DOHH2 (cell line): ENCODE data around the gene RAB10.

ENCODE experiments used
- H3F3A ChIP-seq: fragments of 200-600 bp; sonication (generic), shearing (Covaris generic); 2 replicates; pipeline ENCODE4 v1.6.0; 2016; ENCODE audit warnings: antibody characterized with exemption, mild to moderate bottlenecking; ENCODE audit not compliant: control insufficient read depth, insufficient read depth
- H3K27ac ChIP-seq: fragments of 200-600 bp; sonication (generic); 2 replicates; pipeline ENCODE4 v1.5.1; 2014; ENCODE audit warnings: low read depth, mild to moderate bottlenecking, low read length, moderate library complexity
- H3K27me3 ChIP-seq: fragments of 200-600 bp; sonication (generic); 2 replicates; pipeline ENCODE4 v1.6.1; 2014; ENCODE audit warnings: mild to moderate bottlenecking, low read length, mixed read lengths; ENCODE audit not compliant: control insufficient read depth
- H3K36me3 ChIP-seq: fragments of 200-600 bp; sonication (generic); 2 replicates; pipeline ENCODE4 v1.6.1; 2014; ENCODE audit warnings: mild to moderate bottlenecking, low read length, moderate library complexity, mixed read lengths; ENCODE audit not compliant: control insufficient read depth
- H3K4me1 ChIP-seq: fragments of 200-600 bp; sonication (generic); 2 replicates; pipeline ENCODE4 v1.6.1; 2014; ENCODE audit warnings: mild to moderate bottlenecking, low read length, mixed read lengths; ENCODE audit not compliant: control insufficient read depth
- H3K4me2 ChIP-seq: fragments of 200-600 bp; sonication (generic); 2 replicates; pipeline ENCODE4 v1.6.0; 2014; ENCODE audit warnings: mild to moderate bottlenecking, low read length, moderate library complexity
- H3K4me3 ChIP-seq: fragments of 200-600 bp; sonication (generic); 2 replicates; pipeline ENCODE4 v1.5.1; 2014; ENCODE audit warnings: mild to moderate bottlenecking, low read length, mixed read lengths
- H3K79me2 ChIP-seq: fragments of 200-600 bp; sonication (generic); 2 replicates; pipeline ENCODE4 v1.6.1; 2014; ENCODE audit warnings: mild to moderate bottlenecking, low read length, mixed read lengths; ENCODE audit not compliant: control insufficient read depth
- H3K9me2 ChIP-seq: fragments of 200-600 bp; sonication (generic); replicated peaks from 2 replicates; pipeline ENCODE4 v1.6.1; 2014; ENCODE audit warnings: mild to moderate bottlenecking, low read length, mixed read lengths; ENCODE audit not compliant: control insufficient read depth
- H3K9me3 ChIP-seq: fragments of 200-600 bp; sonication (generic); 2 replicates; pipeline ENCODE4 v1.6.1; 2014; ENCODE audit warnings: antibody characterized with exemption, low read length, mixed read lengths; ENCODE audit not compliant: control insufficient read depth, insufficient read depth
- H4K20me1 ChIP-seq: fragments of 200-600 bp; sonication (generic); 2 replicates; pipeline ENCODE4 v1.6.0; 2014; ENCODE audit warnings: low read depth, mild to moderate bottlenecking, antibody characterized with exemption, low read length, moderate library complexity; ENCODE audit not compliant: control insufficient read depth, insufficient read depth
- EZH2phosphoT487 ChIP-seq: fragments of 200-600 bp; sonication (generic); IDR thresholded peaks from 2 replicates; pipeline ENCODE4 v1.6.1; 2017; ENCODE audit warnings: borderline replicate concordance, mild to moderate bottlenecking, antibody characterized with exemption, low read length, moderate library complexity, mixed read lengths
- TF ChIP-seq, protein P1 (sequence below): fragments of 200-600 bp; sonication (generic); IDR thresholded peaks from one replicate; pipeline ENCODE4 v1.5.1; 2014; ENCODE audit warnings: antibody characterized with exemption, mild to moderate bottlenecking, low read depth, low read length; ENCODE audit not compliant: poor library complexity, severe bottlenecking

The RAB10 gene

DNA sequence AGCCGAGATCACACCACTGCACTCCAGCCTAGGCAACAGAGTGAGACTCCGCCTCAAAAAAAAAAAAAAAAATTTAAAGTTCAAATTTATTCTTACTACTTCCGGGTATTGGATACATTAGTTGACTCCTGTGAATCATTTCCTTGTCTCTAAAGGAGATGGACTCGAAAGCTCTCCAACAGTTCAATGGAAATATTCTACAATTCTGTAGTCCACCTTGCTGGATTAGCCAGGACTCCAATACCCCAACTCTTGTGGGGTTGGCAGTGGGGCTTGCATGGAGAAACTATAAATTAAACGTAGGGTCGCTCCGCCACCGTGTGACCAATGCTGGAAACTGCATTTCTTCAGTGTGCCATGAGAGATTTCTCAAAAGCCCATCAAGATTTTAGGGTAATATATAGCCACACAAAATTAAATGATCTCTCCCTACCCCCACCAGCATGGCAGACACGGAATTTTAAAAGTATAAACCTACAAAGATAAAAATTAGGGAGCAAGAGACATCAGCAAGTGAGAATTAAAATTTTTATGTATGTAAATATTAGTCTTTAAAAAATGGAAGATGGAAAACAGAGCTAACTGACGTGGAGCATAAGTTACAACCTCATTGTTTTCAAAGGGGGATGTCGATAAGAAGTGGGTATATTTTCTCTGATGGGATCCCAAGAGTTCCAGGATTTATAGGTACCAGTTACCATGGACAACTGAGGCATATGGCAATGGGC, 111.2 kb downstream of the RAB10 start:
- no peaks in the 10 kb centered on the region for H3K79me2 ChIP-seq
- H3K27me3 ChIP-seq: no peaks in the 10 kb centered on the region
- TF ChIP-seq EZH2phosphoT487: no peak
- TF ChIP-seq, protein P1, sequence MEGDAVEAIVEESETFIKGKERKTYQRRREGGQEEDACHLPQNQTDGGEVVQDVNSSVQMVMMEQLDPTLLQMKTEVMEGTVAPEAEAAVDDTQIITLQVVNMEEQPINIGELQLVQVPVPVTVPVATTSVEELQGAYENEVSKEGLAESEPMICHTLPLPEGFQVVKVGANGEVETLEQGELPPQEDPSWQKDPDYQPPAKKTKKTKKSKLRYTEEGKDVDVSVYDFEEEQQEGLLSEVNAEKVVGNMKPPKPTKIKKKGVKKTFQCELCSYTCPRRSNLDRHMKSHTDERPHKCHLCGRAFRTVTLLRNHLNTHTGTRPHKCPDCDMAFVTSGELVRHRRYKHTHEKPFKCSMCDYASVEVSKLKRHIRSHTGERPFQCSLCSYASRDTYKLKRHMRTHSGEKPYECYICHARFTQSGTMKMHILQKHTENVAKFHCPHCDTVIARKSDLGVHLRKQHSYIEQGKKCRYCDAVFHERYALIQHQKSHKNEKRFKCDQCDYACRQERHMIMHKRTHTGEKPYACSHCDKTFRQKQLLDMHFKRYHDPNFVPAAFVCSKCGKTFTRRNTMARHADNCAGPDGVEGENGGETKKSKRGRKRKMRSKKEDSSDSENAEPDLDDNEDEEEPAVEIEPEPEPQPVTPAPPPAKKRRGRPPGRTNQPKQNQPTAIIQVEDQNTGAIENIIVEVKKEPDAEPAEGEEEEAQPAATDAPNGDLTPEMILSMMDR: peak; percentile 79
- H3K36me3 ChIP-seq: no peaks in the 10 kb centered on the region
- no peaks in the 10 kb centered on the region for H3K9me2 ChIP-seq
- H3F3A ChIP-seq: peaks cover 5% of the 10 kb centered on the region; the same call in 1 of the 2 replicates
- no peak overlapping the region for H3K27ac ChIP-seq
- no peak overlapping the region for H3K4me2 ChIP-seq
- H3K4me1 ChIP-seq: no peaks in the 10 kb centered on the region
- 0 out of 2 replicates have a peak, but pooled peaks cover 4% of the 10 kb centered on the region for H4K20me1 ChIP-seq
- H3K9me3 ChIP-seq: no peaks in the 10 kb centered on the region
- no peak overlapping the region for H3K4me3 ChIP-seq

DNA sequence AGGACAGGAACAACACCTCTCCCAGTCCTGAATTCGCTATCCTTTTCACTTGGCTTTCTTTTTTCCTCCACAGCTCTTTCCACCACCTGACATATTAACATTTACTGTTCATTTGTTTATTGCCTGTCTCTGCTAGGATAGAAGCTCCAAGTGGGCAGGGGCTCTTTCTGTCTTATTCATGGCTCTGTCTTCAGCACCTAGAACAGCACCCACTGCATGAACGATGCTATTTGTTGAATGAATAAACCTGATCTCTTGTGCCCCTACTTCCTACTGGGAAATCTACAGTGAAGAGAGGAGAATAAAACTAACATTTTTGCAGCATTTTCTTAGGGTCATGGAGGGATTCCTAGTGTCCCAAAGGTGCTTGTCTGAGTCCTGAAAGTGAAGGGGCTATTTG, 114.6 kb downstream of the RAB10 start:
- H3K4me1 ChIP-seq: no peaks in the 10 kb centered on the region
- no peak for TF ChIP-seq EZH2phosphoT487
- TF ChIP-seq, protein P1: no peak
- H3K27ac ChIP-seq: no peak overlapping the region
- no peak overlapping the region for H3K4me3 ChIP-seq
- H3K9me3 ChIP-seq: no peaks in the 10 kb centered on the region
- no peaks in the 10 kb centered on the region for H3K36me3 ChIP-seq
- no peaks in the 10 kb centered on the region for H4K20me1 ChIP-seq
- no peaks in the 10 kb centered on the region for H3K9me2 ChIP-seq
- H3F3A ChIP-seq: no peaks in the 10 kb centered on the region
- no peaks in the 10 kb centered on the region for H3K79me2 ChIP-seq
- H3K27me3 ChIP-seq: peaks cover 5% of the 10 kb centered on the region; the same call in 1 of the 2 replicates
- H3K4me2 ChIP-seq: no peak overlapping the region

DNA sequence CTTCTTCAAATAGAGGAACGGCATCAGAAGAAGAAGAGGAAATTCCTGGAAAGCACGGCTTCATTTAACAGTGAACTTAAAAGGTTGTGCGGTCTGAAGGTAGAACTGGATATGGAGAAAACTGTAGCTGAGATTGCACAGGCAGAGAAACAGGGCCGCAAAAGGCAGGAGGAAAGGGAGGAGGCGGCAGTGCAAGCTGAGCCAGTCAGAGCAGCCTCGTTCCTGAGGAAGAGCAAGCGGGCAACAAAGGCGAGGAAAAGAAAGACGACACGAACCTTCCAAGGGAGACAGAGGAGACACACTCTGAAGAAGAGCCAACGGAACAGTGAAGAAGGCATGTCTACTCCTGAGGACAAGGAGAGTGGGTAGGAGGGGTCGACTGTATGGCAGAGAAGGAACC, 116.4 kb downstream of the RAB10 start:
- Histone ChIP-seq H4K20me1 (no peaks in the 10 kb centered on the region), H3K4me1 (no peaks in the 10 kb centered on the region), H3K36me3 (no peaks in the 10 kb centered on the region), H3K79me2 (no peaks in the 10 kb centered on the region), H3K9me3 (no peaks in the 10 kb centered on the region), H3K4me3 (no peak overlapping the region), H3K9me2 (no peaks in the 10 kb centered on the region), H3K27me3 (peaks cover 5% of the 10 kb centered on the region; the same call in 1 of the 2 replicates), H3F3A (no peaks in the 10 kb centered on the region), H3K27ac (no peak overlapping the region), H3K4me2 (no peak overlapping the region)
- no peak for TF ChIP-seq EZH2phosphoT487
- TF ChIP-seq, protein P1: no peak
